GM20000 (cell line): ENCODE data around the gene GALNT15.

Experiments used
- DNase-seq: peaks from one replicate; pipeline ENCODE4 v3.0.0; 2012; ENCODE audit warnings: low spot score
- CTCF ChIP-seq: IDR thresholded peaks from 2 replicates; pipeline ENCODE4 v1.5.1; 2012; ENCODE audit warnings: mild to moderate bottlenecking, control low read depth; ENCODE audit errors: extremely low read depth, missing control alignments

GALNT15 gene

GRCh38 chr3:16264174-16264707, 89.8 kb downstream of the GALNT15 start:
- TF ChIP-seq CTCF, result no peak
- DNase-seq, result no peak

GRCh38 chr3:16264708-16265454, 90.4 kb downstream of the GALNT15 start, which contains the start of the genes DPH3 and OXNAD1:
Gene DPH3 (minus strand): TSS chr3:16264943. CDS start chr3:16264876, 67 bp downstream.
Gene OXNAD1 (plus strand): TSS chr3:16265212. CDS start chr3:16270953, 5,741 bp downstream.
- DNase-seq, result peak; percentile 92
- TF ChIP-seq CTCF, result no peak

GRCh38 chr3:16265455-16265786, 90.9 kb downstream of the GALNT15 start:
- no peak for TF ChIP-seq CTCF
- no peak for DNase-seq

- no peak for TF ChIP-seq CTCF
- no peak for DNase-seq
Observed at GRCh38 chr3:16266714-16267113, 92.2 kb downstream of the GALNT15 start.

GRCh38 chr3:16270855-16271254, 96.4 kb downstream of the GALNT15 start:
- no peak for TF ChIP-seq CTCF
- DNase-seq, result no peak

- no peak for TF ChIP-seq CTCF
- no peak for DNase-seq
Observed at GRCh38 chr3:16272588-16272987, 98.1 kb downstream of the GALNT15 start.

- DNase-seq, result no peak
- no peak for TF ChIP-seq CTCF
Observed at GRCh38 chr3:16273867-16274266, 99.4 kb downstream of the GALNT15 start.
